ENCODE results near the gene AHSP.

AHSP gene

GRCh38 chr16:31507617-31507928 lies 20.1 kb upstream of the AHSP start:
- H3K4me1 ChIP-seq (ENCODE audit: control insufficient read depth, insufficient read depth, low read length): no peaks in the 10 kb centered on the region
- ChIA-PET POLR2A (interaction anchor here (0.9 to 2.1 kb wide), 10 partner anchors 9 to 366 kb away, joined by 3 to 7 read pairs (median 4); partner anchors contain the start of genes ARMC5, FUS and ZNF267), CTCF (interaction anchor here (0.7 to 1.5 kb wide), 3 partner anchors 9 to 361 kb away, joined by 3 to 5 read pairs (median 4); no protein-coding TSS in a partner anchor)
- H3K4me3 ChIP-seq (ENCODE audit: low read depth, low read length): peak overlapping the region; percentile 97
- TF ChIP-seq ZNF132 (tag by site-specific recombination; IDR thresholded peaks at IDR 0.05; ENCODE audit: borderline replicate concordance) (no peak), ZNF433 (tag by site-specific recombination; IDR thresholded peaks at IDR 0.05; ENCODE audit: low read depth) (no peak), ZNF677 (tag by site-specific recombination; IDR thresholded peaks at IDR 0.05) (no peak), CTCF (tag by site-specific recombination; IDR thresholded peaks at IDR 0.05) (no peak), ZNF585B (tag by site-specific recombination; IDR thresholded peaks at IDR 0.05) (no peak), ZNF514 (tag by site-specific recombination; IDR thresholded peaks at IDR 0.05) (no peak), HOXD13 (CRISPR knock-in tag; IDR thresholded peaks at IDR 0.05; ENCODE audit: borderline replicate concordance) (no peak), ZNF239 (tag by site-specific recombination; IDR thresholded peaks at IDR 0.05) (no peak)
- H3K36me3 ChIP-seq (ENCODE audit: control insufficient read depth in 2 of 2, insufficient read depth in 1 of 2, low read length in 2 of 2): peaks cover 0 to 7% of the 10 kb centered on the region in 2 experiments; a peak in 2 of 3 replicates
- no peaks in the 10 kb centered on the region for H3K9me3 ChIP-seq (ENCODE audit: control insufficient read depth, insufficient read depth, low read depth, low read length)
- peak overlapping the region; percentile 68; the same call in 1 of the 2 replicates for H3K27ac ChIP-seq (ENCODE audit: extremely low read depth, low read depth, low read length)

- CTCF ChIA-PET: interaction anchor here (0.7 to 1.5 kb wide), 2 partner anchors 50 to 361 kb away, joined by 4 to 5 read pairs; no protein-coding TSS in a partner anchor
- peak within 1 kb of the TSS; percentile 97 for H3K4me3 ChIP-seq (ENCODE audit: low read depth, low read length)
- POLR2A ChIA-PET: interaction anchor here (0.9 to 2.1 kb wide), 9 partner anchors 10 to 328 kb away, joined by 3 to 7 read pairs (median 3); partner anchors contain the start of genes ARMC5 and FUS
- peaks cover 0 to 7% of the 10 kb centered on the region in 2 experiments; a peak in 2 of 3 replicates for H3K36me3 ChIP-seq (ENCODE audit: control insufficient read depth in 2 of 2, insufficient read depth in 1 of 2, low read length in 2 of 2)
- peak within 1 kb of the TSS; percentile 68 for H3K27ac ChIP-seq (ENCODE audit: extremely low read depth, low read depth, low read length)
- H3K4me1 ChIP-seq (ENCODE audit: control insufficient read depth, insufficient read depth, low read length): no peaks in the 10 kb centered on the region
- no peaks in the 10 kb centered on the region for H3K9me3 ChIP-seq (ENCODE audit: control insufficient read depth, insufficient read depth, low read depth, low read length)
- TF ChIP-seq YY2 (tag by site-specific recombination; IDR thresholded peaks at IDR 0.05): peak; percentile 66; the same call in 1 of the 2 replicates
- peak; percentile 72 for TF ChIP-seq ZNF629 (tag by site-specific recombination; IDR thresholded peaks at IDR 0.05)
- no peak for TF ChIP-seq ZNF488 (tag by site-specific recombination; IDR thresholded peaks at IDR 0.05)
- no peak for TF ChIP-seq HOXD13 (CRISPR knock-in tag; IDR thresholded peaks at IDR 0.05; ENCODE audit: borderline replicate concordance)
- peak; percentile 97 for TF ChIP-seq ZBTB20 (tag by site-specific recombination; IDR thresholded peaks at IDR 0.05)
- TF ChIP-seq ZNF112 (tag by site-specific recombination; IDR thresholded peaks at IDR 0.05): no peak
- no peak for TF ChIP-seq ZFP3 (tag by site-specific recombination; IDR thresholded peaks at IDR 0.05; ENCODE audit: low read depth)
- no peak for TF ChIP-seq ZNF211 (tag by site-specific recombination; IDR thresholded peaks at IDR 0.05; ENCODE audit: low read depth)
- TF ChIP-seq ZNF530 (tag by site-specific recombination; IDR thresholded peaks at IDR 0.05; ENCODE audit: low read depth): no peak
- TF ChIP-seq ZNF837 (tag by site-specific recombination; IDR thresholded peaks at IDR 0.05): no peak
- peak; percentile 92 for TF ChIP-seq ZBTB8A (tag by site-specific recombination; IDR thresholded peaks at IDR 0.05)
- peak; percentile 57 for TF ChIP-seq ZNF76 (tag by site-specific recombination; IDR thresholded peaks at IDR 0.05; ENCODE audit: borderline replicate concordance, low read depth)
- no peak for TF ChIP-seq TCF7L2 (IDR thresholded peaks at IDR 0.05; ENCODE audit: borderline replicate concordance, low read depth, low read length)
- TF ChIP-seq ZNF660 (tag by site-specific recombination; IDR thresholded peaks at IDR 0.05): peak; percentile 91; the same call in 1 of the 2 replicates
- TF ChIP-seq GLI4 (tag by site-specific recombination; IDR thresholded peaks at IDR 0.05): 0 out of 2 replicates have a peak, but pooled peaks have one; percentile 10
- TF ChIP-seq MEIS1 (CRISPR knock-in tag; IDR thresholded peaks at IDR 0.05; ENCODE audit: borderline replicate concordance): no peak
- TF ChIP-seq, protein P1, sequence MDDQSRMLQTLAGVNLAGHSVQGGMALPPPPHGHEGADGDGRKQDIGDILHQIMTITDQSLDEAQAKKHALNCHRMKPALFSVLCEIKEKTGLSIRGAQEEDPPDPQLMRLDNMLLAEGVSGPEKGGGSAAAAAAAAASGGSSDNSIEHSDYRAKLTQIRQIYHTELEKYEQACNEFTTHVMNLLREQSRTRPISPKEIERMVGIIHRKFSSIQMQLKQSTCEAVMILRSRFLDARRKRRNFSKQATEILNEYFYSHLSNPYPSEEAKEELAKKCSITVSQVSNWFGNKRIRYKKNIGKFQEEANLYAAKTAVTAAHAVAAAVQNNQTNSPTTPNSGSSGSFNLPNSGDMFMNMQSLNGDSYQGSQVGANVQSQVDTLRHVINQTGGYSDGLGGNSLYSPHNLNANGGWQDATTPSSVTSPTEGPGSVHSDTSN (CRISPR knock-in tag; IDR thresholded peaks at IDR 0.05): peak; percentile 76
- no peak for TF ChIP-seq BCL11A (tag by site-specific recombination; IDR thresholded peaks at IDR 0.05; ENCODE audit: low read depth)
- TF ChIP-seq ZNF621 (tag by site-specific recombination; IDR thresholded peaks at IDR 0.05): no peak
- TF ChIP-seq ZNF248 (tag by site-specific recombination; IDR thresholded peaks at IDR 0.05): no peak
- no peak for TF ChIP-seq ZNF169 (tag by site-specific recombination; IDR thresholded peaks at IDR 0.05)
- no peak for TF ChIP-seq MYNN (tag by site-specific recombination; IDR thresholded peaks at IDR 0.05; ENCODE audit: borderline replicate concordance)
- 0 out of 2 replicates have a peak, but pooled peaks have one; percentile 5 for TF ChIP-seq ZNF146 (tag by site-specific recombination; IDR thresholded peaks at IDR 0.05)
These were observed 19.6 kb upstream of the AHSP start, which contains the start of gene RUSF1 for GRCh38 chr16:31507929-31508705. Gene RUSF1 (minus strand): TSS chr16:31508391. CDS start chr16:31508373, 18 bp downstream.
